CD4-positive, alpha-beta T cell (primary cell): ENCODE results near the gene SULT1A3. TPM values are rescaled to one million over a fixed set of nuclear protein-coding genes. Genes with fewer than 3 reads are reported as not detected.

ENCODE experiments used
- ATAC-seq: fragments of 200-7000 bp; cut with Tn5 transposase; one replicate; pipeline ENCODE4 v1.10.0; 2022; ENCODE audit warnings: mild to moderate bottlenecking; ENCODE audit not compliant: poor library complexity
- CTCF ChIA-PET: fragments of 350-600 bp; sonication (Branson Sonifier 250); formaldehyde crosslinking; loops from one replicate; lab custom pipeline; 2021; ENCODE audit warnings: antibody characterized with exemption, inconsistent platforms; lab: Charles Lee
- POLR2A ChIA-PET: fragments of 350-600 bp; sonication (Branson Sonifier 250); formaldehyde crosslinking; loops from one replicate; lab custom pipeline; 2021; ENCODE audit warnings: antibody characterized with exemption, inconsistent platforms; lab: Charles Lee
- DNase-seq, 14 experiments: peaks; one replicate each; pipeline ENCODE4 v3.0.0-alpha.2; 2013 to 2020; ENCODE audit warnings: mixed read lengths in 2 of 14
- H3K27ac ChIP-seq, 2 donors: one replicate each; pipeline versions ENCODE4 v1.5.1 to v1.7.0; 2013; ENCODE audit warnings: low read length in 2 of 2, low read depth in 1 of 2, mild to moderate bottlenecking in 1 of 2
- H3K27me3 ChIP-seq, 2 experiments: 1 replicate in 1 of 2; 2 replicates in 1 of 2; pipeline versions ENCODE4 v1.6.1 to v1.7.0; 2013; ENCODE audit warnings: low read length in 2 of 2, control low read depth in 1 of 2, mild to moderate bottlenecking in 1 of 2, moderate library complexity in 1 of 2; ENCODE audit not compliant: insufficient read depth in 2 of 2, control insufficient read depth in 1 of 2
- H3K36me3 ChIP-seq: one replicate; pipeline ENCODE4 v1.6.1; 2013; ENCODE audit warnings: low read length, control low read depth; ENCODE audit not compliant: insufficient read depth
- H3K4me1 ChIP-seq: one replicate; pipeline ENCODE4 v1.6.1; 2013; ENCODE audit warnings: low read length, control low read depth; ENCODE audit not compliant: insufficient read depth
- H3K4me3 ChIP-seq: one replicate; pipeline ENCODE4 v1.5.1; 2013; ENCODE audit warnings: mild to moderate bottlenecking, low read length, moderate library complexity
- H3K9me3 ChIP-seq, 2 experiments: 1 replicate in 1 of 2; 2 replicates in 1 of 2; pipeline versions ENCODE4 v1.6.1 to v1.7.0; 2013; ENCODE audit warnings: low read length in 2 of 2, mild to moderate bottlenecking in 2 of 2, control low read depth in 1 of 2, moderate library complexity in 1 of 2; ENCODE audit not compliant: control insufficient read depth in 1 of 2, insufficient read depth in 1 of 2
- H3K27ac Mint-ChIP-seq: one replicate; pipeline ENCODE4 v1.8.0; 2020; ENCODE audit warnings: mixed read lengths
- H3K27me3 Mint-ChIP-seq: one replicate; pipeline ENCODE4 v1.8.0; 2021; ENCODE audit warnings: mixed read lengths
- H3K36me3 Mint-ChIP-seq: one replicate; pipeline ENCODE4 v1.8.0; 2021; ENCODE audit warnings: low read depth, mixed read lengths
- H3K4me1 Mint-ChIP-seq: one replicate; pipeline ENCODE4 v1.8.0; 2021; ENCODE audit warnings: low read depth, mixed read lengths
- H3K4me3 Mint-ChIP-seq: one replicate; pipeline ENCODE4 v1.8.0; 2020; ENCODE audit warnings: mild to moderate bottlenecking, mixed read lengths
- H3K9me3 Mint-ChIP-seq: one replicate; pipeline ENCODE4 v1.8.0; 2020; ENCODE audit warnings: mixed read lengths
- CTCF ChIP-seq: fragments of 200-600 bp; IDR thresholded peaks from one replicate; pipeline ENCODE4 v1.8.0; 2022; ENCODE audit warnings: antibody characterized with exemption, mild to moderate bottlenecking
- intact Hi-C, 2 experiments: fragments of 100-400 bp; cut with DNase I in 1 of 2; cut with micrococcal nuclease in 1 of 2; formaldehyde crosslinking; loops; one replicate each; pipeline versions ENCODE4 v1.15.1 to v1.9.0; 2023 to 2025; cut with DNase I, micrococcal nuclease
- total RNA-seq, 174 experiments: library from RNA in 2 of 174; stranded (reverse) in 2 of 174; gene quantifications; one replicate each; pipeline ENCODE4 v1.2.3 and lab custom pipeline; 2021 to 2026

The SULT1A3 gene
- total RNA-seq, 2 experiments from 2014 or later, result 15.0 to 16.1 TPM

GRCh38 chr16:30185683-30186421 lies 13.2 kb upstream of the SULT1A3 start:
- Histone ChIP-seq H3K4me1 (peaks cover 51% of the 10 kb centered on the region), H3K27ac (peak overlapping the region; percentile 76 to 96), H3K9me3 (no peaks in the 10 kb centered on the region), H3K4me3 (peak overlapping the region; percentile 100), H3K36me3 (peaks cover 43% of the 10 kb centered on the region), H3K27me3 (no peaks in the 10 kb centered on the region)
- ATAC-seq (peak; percentile 55), DNase-seq (peak; percentile 66 to 96 (median 83))
- no peak for TF ChIP-seq CTCF
- CTCF ChIA-PET, result interaction anchor here (0.8 to 3.5 kb wide), 5 partner anchors 89 to 430 kb away, joined by 3 to 15 read pairs (median 4); partner anchors contain the start of genes ALDOA, TBX6 and YPEL3
- H3K36me3 Mint-ChIP-seq, result peaks cover 44% of the 10 kb centered on the region
- POLR2A ChIA-PET, result interaction anchor here (0.6 to 6.0 kb wide), 26 partner anchors 34 to 473 kb away, joined by 3 to 163 read pairs (median 7); partner anchors contain the start of genes ALDOA, DCTPP1, FBRS and GDPD3
- H3K4me1 Mint-ChIP-seq, result peaks cover 36% of the 10 kb centered on the region
- no peaks in the 10 kb centered on the region for H3K9me3 Mint-ChIP-seq
- peak overlapping the region; percentile 99 for H3K4me3 Mint-ChIP-seq
- peak overlapping the region; percentile 98 for H3K27ac Mint-ChIP-seq
- no peaks in the 10 kb centered on the region for H3K27me3 Mint-ChIP-seq
- intact Hi-C loops, result no loop called here

- H3K9me3 Mint-ChIP-seq, result no peaks in the 10 kb centered on the region
- Histone ChIP-seq H3K4me3 (peak overlapping the region; percentile 100), H3K27me3 (no peaks in the 10 kb centered on the region), H3K4me1 (peaks cover 51% of the 10 kb centered on the region), H3K36me3 (peaks cover 43% of the 10 kb centered on the region), H3K9me3 (no peaks in the 10 kb centered on the region), H3K27ac (peak overlapping the region; percentile 76 to 96)
- intact Hi-C loops, result no loop called here
- peak overlapping the region; percentile 98 for H3K27ac Mint-ChIP-seq
- ChIA-PET POLR2A (interaction anchor here (0.7 to 6.0 kb wide), 23 partner anchors 35 to 472 kb away, joined by 3 to 163 read pairs (median 7); partner anchors contain the start of genes ALDOA, DCTPP1, FBRS and GDPD3), CTCF (interaction anchor here (1.1 to 3.5 kb wide), 4 partner anchors 90 to 429 kb away, joined by 3 to 15 read pairs (median 4); partner anchors contain the start of genes ALDOA, TBX6 and YPEL3)
- ATAC-seq (no peak), DNase-seq (peak in 3 of 14 experiments; percentile 3 to 32 (median 8))
- H3K36me3 Mint-ChIP-seq, result peaks cover 44% of the 10 kb centered on the region
- H3K4me1 Mint-ChIP-seq, result peaks cover 32% of the 10 kb centered on the region
- H3K27me3 Mint-ChIP-seq, result no peaks in the 10 kb centered on the region
- TF ChIP-seq CTCF, result no peak
- H3K4me3 Mint-ChIP-seq, result peak overlapping the region; percentile 99
These were observed 12.6 kb upstream of the SULT1A3 start for GRCh38 chr16:30186444-30186781.

GRCh38 chr16:30186782-30187555 lies 12.1 kb upstream of the SULT1A3 start:
- Histone ChIP-seq H3K4me1 (peaks cover 49% of the 10 kb centered on the region), H3K27ac (peak overlapping the region; percentile 76 to 96), H3K36me3 (peaks cover 43% of the 10 kb centered on the region), H3K4me3 (peak overlapping the region; percentile 100), H3K9me3 (no peaks in the 10 kb centered on the region), H3K27me3 (no peaks in the 10 kb centered on the region)
- intact Hi-C loops, result no loop called here
- Mint-ChIP-seq H3K4me3 (peak overlapping the region; percentile 99), H3K9me3 (no peaks in the 10 kb centered on the region), H3K27me3 (no peaks in the 10 kb centered on the region), H3K36me3 (peaks cover 44% of the 10 kb centered on the region), H3K27ac (peak overlapping the region; percentile 98), H3K4me1 (peaks cover 30% of the 10 kb centered on the region)
- ATAC-seq (peak; percentile 16), DNase-seq (peak; percentile 85 to 95 (median 88))
- ChIA-PET POLR2A (interaction anchor here (0.7 to 6.0 kb wide), 10 partner anchors 36 to 472 kb away, joined by 3 to 163 read pairs (median 8); partner anchors contain the start of genes ALDOA, FBRS, PPP4C and SEPTIN1), CTCF (interaction anchor here (3.5 kb wide), 1 partner anchor 95 kb away, joined by 15 read pairs; the partner anchor contains the start of gene TBX6)
- peak; percentile 84 for TF ChIP-seq CTCF
